ENCODE measurements around the gene SLC25A12. TPM values are rescaled to one million over a fixed set of nuclear protein-coding genes. Genes with fewer than 3 reads are reported as not detected.

The SLC25A12 gene
- total and polyA plus RNA-seq, 9 of the 15 experiments (the other 6 are each of a cell fraction or from before 2014, with no cell fraction given), result 13.5 to 36.5 (median 21.7) TPM

- TF ChIP-seq THAP12 (CRISPR knock-in tag; IDR thresholded peaks at IDR 0.05), result peak; percentile 80
- TF ChIP-seq DACH1 (IDR thresholded peaks at IDR 0.05; ENCODE audit: partially characterized antibody), result peak; percentile 22
- TF ChIP-seq UBTF (IDR thresholded peaks at IDR 0.05; ENCODE audit: borderline replicate concordance in 1 of 2, low read depth in 2 of 2, low read length in 2 of 2), result peak; percentile 53 to 72; a peak in 2 of 4 replicates
- TF ChIP-seq SNRNP70 (optimal IDR thresholded peaks at IDR 0.05; ENCODE audit: low read depth, low read length), result no peak
- TF ChIP-seq TEAD4 (IDR thresholded peaks at IDR 0.05; ENCODE audit: low read length), result no peak; the same call in 1 of the 2 replicates
- TF ChIP-seq TEAD4 (CRISPR knock-in tag; IDR thresholded peaks at IDR 0.05; ENCODE audit: borderline replicate concordance), result no peak
- no peak for TF ChIP-seq CBFA2T3 (IDR thresholded peaks at IDR 0.05)
- peak; percentile 35; the same call in 1 of the 2 replicates for TF ChIP-seq CREM (IDR thresholded peaks at IDR 0.05; ENCODE audit: low read depth)
- no peak for TF ChIP-seq PTTG1 (tag; IDR thresholded peaks at IDR 0.05; ENCODE audit: low read depth)
- TF ChIP-seq SIRT6 (IDR thresholded peaks at IDR 0.05; ENCODE audit: low read depth, low read length), result no peak
- no peak for TF ChIP-seq E2F8 (IDR thresholded peaks at IDR 0.05; ENCODE audit: low read depth, partially characterized antibody)
- TF ChIP-seq VEZF1 (CRISPR knock-in tag; IDR thresholded peaks at IDR 0.05), result peak; percentile 89
- TF ChIP-seq LCOR (CRISPR knock-in tag; IDR thresholded peaks at IDR 0.05), result no peak
- peak; percentile 81 for TF ChIP-seq HDAC2 (IDR thresholded peaks at IDR 0.05)
Measured at GRCh38 chr2:171893824-171894611, at the start of gene SLC25A12 (continued).

Data from K562 (cell line).